GM23338 (cell line): ENCODE measurements around the gene NEUROG2. TPM values are rescaled to one million over a fixed set of nuclear protein-coding genes. Genes with fewer than 3 reads are reported as not detected.

Experiments used
- ATAC-seq: fragments of 200-7000 bp; cut with Tn5 transposase; 3 replicates; pipeline ENCODE4 v1.9.1; 2020
- DNase-seq: peaks from one replicate; pipeline ENCODE4 v3.0.0-alpha.2; 2015; ENCODE audit warnings: low spot score
- H2AFZ ChIP-seq: fragments of 200-600 bp; sonication (generic); 2 replicates; pipeline ENCODE4 v1.8.0; 2016; ENCODE audit warnings: antibody characterized with exemption, mild to moderate bottlenecking, moderate library complexity
- H3F3A ChIP-seq: fragments of 200-600 bp; sonication (generic); replicated peaks from 2 replicates; pipeline ENCODE4 v1.8.0; 2017; ENCODE audit warnings: antibody characterized with exemption, mixed run types, low read depth
- H3K27ac ChIP-seq: fragments of 200-600 bp; sonication (generic); 2 replicates; pipeline ENCODE4 v1.6.1; 2016; ENCODE audit warnings: low read depth
- H3K27me3 ChIP-seq: fragments of 200-600 bp; sonication (generic); 2 replicates; pipeline ENCODE4 v1.8.0; 2016; ENCODE audit warnings: mild to moderate bottlenecking, mixed run types, moderate library complexity; ENCODE audit not compliant: insufficient read depth
- H3K36me3 ChIP-seq: fragments of 200-600 bp; sonication (generic); 2 replicates; pipeline ENCODE4 v1.8.0; 2016; ENCODE audit warnings: mild to moderate bottlenecking; ENCODE audit not compliant: insufficient read depth
- H3K4me1 ChIP-seq: fragments of 200-600 bp; sonication (generic); 2 replicates; pipeline ENCODE4 v1.8.0; 2016; ENCODE audit warnings: mild to moderate bottlenecking, moderate library complexity; ENCODE audit not compliant: insufficient read depth
- H3K4me2 ChIP-seq: fragments of 200-600 bp; sonication (generic); 2 replicates; pipeline ENCODE4 v1.7.1; 2017; ENCODE audit warnings: mixed run types
- H3K4me3 ChIP-seq: fragments of 200-600 bp; sonication (generic); 2 replicates; pipeline ENCODE4 v1.6.1; 2016; ENCODE audit warnings: mixed run types
- H3K79me2 ChIP-seq: fragments of 200-600 bp; sonication (generic); replicated peaks from 2 replicates; pipeline ENCODE4 v1.8.0; 2017; ENCODE audit warnings: mild to moderate bottlenecking; ENCODE audit not compliant: insufficient read depth
- H3K9me2 ChIP-seq: fragments of 200-600 bp; sonication (generic); 2 replicates; pipeline ENCODE4 v1.8.0; 2017; ENCODE audit not compliant: insufficient read depth
- H4K20me1 ChIP-seq: fragments of 200-600 bp; sonication (generic); replicated peaks from 2 replicates; pipeline ENCODE4 v1.8.0; 2017; ENCODE audit warnings: mild to moderate bottlenecking; ENCODE audit not compliant: insufficient read depth
- H3K27ac Mint-ChIP-seq: 2 replicates; pipeline ENCODE4 v1.8.0; 2020; ENCODE audit warnings: inconsistent platforms, mild to moderate bottlenecking, moderate library complexity, mixed read lengths
- H3K27me3 Mint-ChIP-seq: 3 replicates; pipeline ENCODE4 v1.8.0; 2022; ENCODE audit warnings: low read depth, mild to moderate bottlenecking, moderate library complexity, mixed read lengths, inconsistent platforms; ENCODE audit not compliant: insufficient read depth, poor library complexity
- H3K36me3 Mint-ChIP-seq: 3 replicates; pipeline ENCODE4 v1.8.0; 2021; ENCODE audit warnings: low read depth, mild to moderate bottlenecking, inconsistent platforms, moderate library complexity, mixed read lengths
- H3K4me1 Mint-ChIP-seq: 3 replicates; pipeline ENCODE4 v1.8.0; 2020; ENCODE audit warnings: mild to moderate bottlenecking, inconsistent platforms, mixed read lengths
- H3K4me3 Mint-ChIP-seq: 3 replicates; pipeline ENCODE4 v1.8.0; 2021; ENCODE audit warnings: moderate library complexity, mild to moderate bottlenecking, inconsistent platforms, mixed read lengths
- H3K9me3 Mint-ChIP-seq: 3 replicates; pipeline ENCODE4 v1.8.0; 2020; ENCODE audit warnings: moderate library complexity, mild to moderate bottlenecking, inconsistent platforms, mixed read lengths
- CREB1 ChIP-seq: fragments of 250-450 bp; sonication (Bioruptor Pico); IDR thresholded peaks from 2 replicates; pipeline ENCODE4 v1.5.0; 2020; ENCODE audit warnings: low read depth, mild to moderate bottlenecking, moderate library complexity
- CTCF ChIP-seq, 2 experiments: fragments of 200-600 bp in 1 of 2; sonication (generic) in 1 of 2; conservative IDR thresholded peaks; 2 replicates each; pipeline versions ENCODE4 v1.5.1 to v1.6.1; 2016 to 2017; ENCODE audit warnings: antibody characterized with exemption in 2 of 2, low read depth in 2 of 2, mild to moderate bottlenecking in 2 of 2, moderate library complexity in 1 of 2
- ETS1 ChIP-seq: IDR thresholded peaks from 2 replicates; pipeline ENCODE4 v1.6.1; 2016; ENCODE audit warnings: antibody characterized with exemption
- EZH2 ChIP-seq: fragments of 200-600 bp; sonication (generic); IDR thresholded peaks from one replicate; pipeline ENCODE4 v1.8.0; 2017; ENCODE audit warnings: antibody characterized with exemption, mild to moderate bottlenecking, low read depth; ENCODE audit not compliant: unreplicated experiment
- EZH2phosphoT487 ChIP-seq: fragments of 200-600 bp; sonication (generic); IDR thresholded peaks from one replicate; pipeline ENCODE4 v1.8.1; 2018; ENCODE audit warnings: antibody characterized with exemption; ENCODE audit not compliant: unreplicated experiment
- JUNB ChIP-seq: IDR thresholded peaks from one replicate; pipeline ENCODE4 v1.6.1; 2016; ENCODE audit warnings: antibody characterized with exemption; ENCODE audit not compliant: unreplicated experiment
- NANOG ChIP-seq: IDR thresholded peaks from 2 replicates; pipeline ENCODE4 v1.6.1; 2016; ENCODE audit warnings: antibody characterized with exemption, borderline replicate concordance
- POLR2AphosphoS5 ChIP-seq: IDR thresholded peaks from 2 replicates; pipeline ENCODE4 v1.6.1; 2016; ENCODE audit warnings: antibody characterized with exemption, low read depth
- STAT1 ChIP-seq: IDR thresholded peaks from one replicate; pipeline ENCODE4 v1.6.1; 2016; ENCODE audit warnings: antibody characterized with exemption; ENCODE audit not compliant: unreplicated experiment
- ZNF114 ChIP-seq: fragments of 250-450 bp; sonication (Bioruptor Pico); IDR thresholded peaks from 2 replicates; pipeline ENCODE4 v1.5.0; 2020; ENCODE audit warnings: mild to moderate bottlenecking, moderate library complexity
- ZNF331 ChIP-seq: fragments of 250-450 bp; sonication (Bioruptor Pico); IDR thresholded peaks from 2 replicates; pipeline ENCODE4 v1.5.0; 2020; ENCODE audit warnings: low read depth, mild to moderate bottlenecking, moderate library complexity
- polyA plus RNA-seq: library from polyadenylated mRNA; unstranded; fragments of >200 nt; fragmentation: Nextera tagmentation; extraction: Ambion mirVana; gene quantifications from 2 replicates; pipeline ENCODE4 v1.2.1, GENCODE V29; 2016
- total RNA-seq: library from RNA; depleted of rRNA; stranded (reverse); fragments of >200 nt; shearing (Covaris generic); gene quantifications from 2 replicates; pipeline ENCODE4 v1.2.3, GENCODE V29; 2014
- TF ChIP-seq, protein P1 (sequence below): IDR thresholded peaks from one replicate; pipeline ENCODE4 v1.6.1; 2018; ENCODE audit warnings: antibody characterized with exemption; ENCODE audit not compliant: unreplicated experiment

The NEUROG2 gene
- total and polyA plus RNA-seq, 2 experiments from 2014 or later: not detected

GRCh38 chr4:112509243-112510141, 6.5 kb downstream of the NEUROG2 start (continued):
- TF ChIP-seq ETS1 (no peak), EZH2 (peak; percentile 77), CREB1 (CRISPR knock-in tag) (no peak), JUNB (no peak), ZNF331 (no peak), POLR2AphosphoS5 (no peak), NANOG (no peak), EZH2phosphoT487 (peak; percentile 65)

- Mint-ChIP-seq H3K36me3 (no peaks in the 10 kb centered on the region; the same call in 2 of the 3 replicates), H3K4me1 (peaks cover 31% of the 10 kb centered on the region), H3K27ac (no peak overlapping the region), H3K9me3 (peaks cover 3% of the 10 kb centered on the region; the same call in 1 of the 3 replicates), H3K4me3 (no peak overlapping the region; the same call in 2 of the 3 replicates), H3K27me3 (peaks cover 79% of the 10 kb centered on the region)
- no peaks in the 10 kb centered on the region for H3K9me2 ChIP-seq
- peaks cover 27% of the 10 kb centered on the region for H4K20me1 ChIP-seq
- DNase-seq (no peak), ATAC-seq (no peak)
- TF ChIP-seq JUNB (no peak), ZNF114 (CRISPR knock-in tag) (no peak), ETS1 (no peak), ZNF331 (no peak), CTCF (conservative IDR thresholded peaks at IDR 0.05; ENCODE audit: low read depth in 2 of 2) (no peak), POLR2AphosphoS5 (no peak), STAT1 (no peak), EZH2phosphoT487 (peak; percentile 25)
- TF ChIP-seq, protein P1, sequence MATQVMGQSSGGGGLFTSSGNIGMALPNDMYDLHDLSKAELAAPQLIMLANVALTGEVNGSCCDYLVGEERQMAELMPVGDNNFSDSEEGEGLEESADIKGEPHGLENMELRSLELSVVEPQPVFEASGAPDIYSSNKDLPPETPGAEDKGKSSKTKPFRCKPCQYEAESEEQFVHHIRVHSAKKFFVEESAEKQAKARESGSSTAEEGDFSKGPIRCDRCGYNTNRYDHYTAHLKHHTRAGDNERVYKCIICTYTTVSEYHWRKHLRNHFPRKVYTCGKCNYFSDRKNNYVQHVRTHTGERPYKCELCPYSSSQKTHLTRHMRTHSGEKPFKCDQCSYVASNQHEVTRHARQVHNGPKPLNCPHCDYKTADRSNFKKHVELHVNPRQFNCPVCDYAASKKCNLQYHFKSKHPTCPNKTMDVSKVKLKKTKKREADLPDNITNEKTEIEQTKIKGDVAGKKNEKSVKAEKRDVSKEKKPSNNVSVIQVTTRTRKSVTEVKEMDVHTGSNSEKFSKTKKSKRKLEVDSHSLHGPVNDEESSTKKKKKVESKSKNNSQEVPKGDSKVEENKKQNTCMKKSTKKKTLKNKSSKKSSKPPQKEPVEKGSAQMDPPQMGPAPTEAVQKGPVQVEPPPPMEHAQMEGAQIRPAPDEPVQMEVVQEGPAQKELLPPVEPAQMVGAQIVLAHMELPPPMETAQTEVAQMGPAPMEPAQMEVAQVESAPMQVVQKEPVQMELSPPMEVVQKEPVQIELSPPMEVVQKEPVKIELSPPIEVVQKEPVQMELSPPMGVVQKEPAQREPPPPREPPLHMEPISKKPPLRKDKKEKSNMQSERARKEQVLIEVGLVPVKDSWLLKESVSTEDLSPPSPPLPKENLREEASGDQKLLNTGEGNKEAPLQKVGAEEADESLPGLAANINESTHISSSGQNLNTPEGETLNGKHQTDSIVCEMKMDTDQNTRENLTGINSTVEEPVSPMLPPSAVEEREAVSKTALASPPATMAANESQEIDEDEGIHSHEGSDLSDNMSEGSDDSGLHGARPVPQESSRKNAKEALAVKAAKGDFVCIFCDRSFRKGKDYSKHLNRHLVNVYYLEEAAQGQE: no peak
- H3F3A ChIP-seq: peaks cover 11% of the 10 kb centered on the region
- H3K27me3 ChIP-seq: peaks cover 100% of the 10 kb centered on the region
- 0 out of 2 replicates have a peak overlapping the region, but pooled peaks have one; percentile 84 for H3K4me2 ChIP-seq
- no peaks in the 10 kb centered on the region for H3K79me2 ChIP-seq
- H3K4me1 ChIP-seq: peaks cover 43% of the 10 kb centered on the region
- no peaks in the 10 kb centered on the region for H3K36me3 ChIP-seq
- H3K27ac ChIP-seq: no peak overlapping the region
- H3K4me3 ChIP-seq: peak overlapping the region; percentile 55; the same call in 1 of the 2 replicates
- H2AFZ ChIP-seq: no peak overlapping the region
Measured at GRCh38 chr4:112508356-112508755, 7.6 kb downstream of the NEUROG2 start.
